IMR-90 (cell line): ENCODE results near the gene SIDT1. TPM values are rescaled to one million over a fixed set of nuclear protein-coding genes. Genes with fewer than 3 reads are reported as not detected.

Experiments
- ATAC-seq: fragments of 200-7000 bp; cut with Tn5 transposase; 2 replicates; pipeline ENCODE4 v1.9.1; 2020; ENCODE audit warnings: low read depth, mild to moderate bottlenecking, moderate library complexity
- BruUV-seq: library from RNA; stranded (reverse); fragments of 400-500 nt; replicated peaks from 2 replicates; lab custom pipeline; 2021; lab: Mats Ljungman, UMichigan
- CTCF ChIA-PET: fragments of 300-600 bp; formaldehyde crosslinking; extraction: SDS; loops from one replicate; lab custom pipeline; 2021; ENCODE audit warnings: antibody characterized with exemption; lab: Yijun Ruan, JAX
- POLR2A ChIA-PET: fragments of 300-600 bp; sonication (Branson Sonifier 250); formaldehyde crosslinking; loops from one replicate; lab custom pipeline; 2022; ENCODE audit warnings: antibody characterized with exemption; ENCODE audit not compliant: unreplicated experiment; lab: Charles Lee
- DNase-seq: peaks from one replicate; pipeline ENCODE4 v3.0.0; 2013
- H2AFZ ChIP-seq: replicated peaks from 2 replicates; pipeline ENCODE3; 2013; ENCODE audit warnings: low read length, mild to moderate bottlenecking; ENCODE audit not compliant: poor library complexity
- H2AK5ac ChIP-seq: 2 replicates; pipeline ENCODE4 v1.6.1; 2013; ENCODE audit warnings: low read depth, low read length, inconsistent platforms
- H2AK9ac ChIP-seq: replicated peaks from 2 replicates; pipeline ENCODE3; 2013; ENCODE audit warnings: mild to moderate bottlenecking, low read depth, low read length, moderate library complexity; ENCODE audit not compliant: poor library complexity
- H2BK120ac ChIP-seq: 2 replicates; pipeline ENCODE4 v1.6.1; 2013; ENCODE audit warnings: low read depth, low read length, inconsistent platforms
- H2BK15ac ChIP-seq: 3 replicates; pipeline ENCODE4 v1.6.1; 2013; ENCODE audit warnings: low read depth, low read length, inconsistent platforms
- H2BK20ac ChIP-seq: 2 replicates; pipeline ENCODE4 v1.6.1; 2013; ENCODE audit warnings: low read depth, mild to moderate bottlenecking, inconsistent platforms, low read length, moderate library complexity
- H2BK5ac ChIP-seq: 2 replicates; pipeline ENCODE4 v1.6.1; 2013; ENCODE audit warnings: mild to moderate bottlenecking, low read depth, low read length, inconsistent platforms; ENCODE audit not compliant: poor library complexity, severe bottlenecking
- H3K14ac ChIP-seq: replicated peaks from 2 replicates; pipeline ENCODE4 v1.6.1; 2013; ENCODE audit warnings: low read depth, low read length, inconsistent platforms
- H3K18ac ChIP-seq: 2 replicates; pipeline ENCODE4 v1.6.1; 2013; ENCODE audit warnings: low read depth, low read length, control low read depth
- H3K23ac ChIP-seq: 2 replicates; pipeline ENCODE4 v1.6.1; 2013; ENCODE audit warnings: low read depth, low read length, inconsistent platforms
- H3K27ac ChIP-seq: 2 replicates; pipeline ENCODE4 v1.5.1; 2013; ENCODE audit warnings: mild to moderate bottlenecking, control low read depth, low read length; ENCODE audit not compliant: insufficient read depth
- H3K27me3 ChIP-seq: 2 replicates; pipeline ENCODE4 v1.6.1; 2013; ENCODE audit warnings: low read length; ENCODE audit not compliant: control insufficient read depth, insufficient read depth
- H3K36me3 ChIP-seq: 2 replicates; pipeline ENCODE4 v1.6.1; 2013; ENCODE audit warnings: low read length, mixed read lengths; ENCODE audit not compliant: control insufficient read depth, insufficient read depth
- H3K4ac ChIP-seq: 2 replicates; pipeline ENCODE4 v1.6.1; 2013; ENCODE audit warnings: low read depth, low read length, inconsistent platforms
- H3K4me1 ChIP-seq: 2 replicates; pipeline ENCODE4 v1.6.1; 2013; ENCODE audit warnings: low read length, mixed read lengths; ENCODE audit not compliant: control insufficient read depth, insufficient read depth
- H3K4me2 ChIP-seq: 2 replicates; pipeline ENCODE4 v1.6.1; 2013; ENCODE audit warnings: low read depth, mild to moderate bottlenecking, control low read depth, low read length, moderate library complexity
- H3K4me3 ChIP-seq: 2 replicates; pipeline ENCODE4 v1.5.1; 2013; ENCODE audit warnings: low read depth, mild to moderate bottlenecking, control low read depth, low read length, moderate library complexity; ENCODE audit not compliant: insufficient read depth
- H3K56ac ChIP-seq: 2 replicates; pipeline ENCODE4 v1.6.1; 2013; ENCODE audit warnings: low read length, inconsistent platforms; ENCODE audit not compliant: insufficient read depth; ENCODE audit errors: extremely low read depth
- H3K79me1 ChIP-seq, 2 experiments: 2 replicates each; pipeline ENCODE4 v1.6.1; 2013; ENCODE audit warnings: low read length in 2 of 2, inconsistent platforms in 1 of 2, low read depth in 1 of 2
- H3K9ac ChIP-seq: 2 replicates; pipeline ENCODE4 v1.6.1; 2013; ENCODE audit warnings: low read depth, low read length, control low read depth
- H3K9me1 ChIP-seq: 2 replicates; pipeline ENCODE4 v1.6.1; 2013; ENCODE audit warnings: low read length, inconsistent platforms; ENCODE audit not compliant: insufficient read depth
- H3K9me3 ChIP-seq: 2 replicates; pipeline ENCODE4 v1.6.1; 2013; ENCODE audit warnings: low read length; ENCODE audit not compliant: control insufficient read depth, insufficient read depth
- H4K20me1 ChIP-seq: 2 replicates; pipeline ENCODE4 v1.6.1; 2013; ENCODE audit warnings: low read length, inconsistent platforms; ENCODE audit not compliant: insufficient read depth
- H4K5ac ChIP-seq: 2 replicates; pipeline ENCODE4 v1.6.1; 2013; ENCODE audit warnings: mild to moderate bottlenecking, low read depth, low read length, control low read depth
- H4K8ac ChIP-seq, 2 experiments: 2 replicates each; pipeline ENCODE4 v1.6.1; 2013; ENCODE audit warnings: low read depth in 2 of 2, low read length in 2 of 2, control low read depth in 1 of 2, inconsistent platforms in 1 of 2
- H4K91ac ChIP-seq: 2 replicates; pipeline ENCODE4 v1.6.1; 2013; ENCODE audit warnings: low read depth, low read length, inconsistent platforms; ENCODE audit not compliant: insufficient read depth
- BHLHE40 ChIP-seq: fragments of 150-350 bp; IDR thresholded peaks from 2 replicates; pipeline ENCODE4 v1.6.1; 2016; ENCODE audit warnings: mild to moderate bottlenecking, low read depth, low read length
- CEBPB ChIP-seq: IDR thresholded peaks from 2 replicates; pipeline ENCODE4 v1.6.1; 2012; ENCODE audit warnings: low read depth, low read length, improper control_type of control experiment
- MAZ ChIP-seq: IDR thresholded peaks from 2 replicates; pipeline ENCODE4 v1.6.1; 2012; ENCODE audit warnings: low read depth, mild to moderate bottlenecking, low read length, improper control_type of control experiment, moderate library complexity, borderline replicate concordance
- RCOR1 ChIP-seq: IDR thresholded peaks from 2 replicates; pipeline ENCODE4 v1.6.1; 2012; ENCODE audit warnings: mild to moderate bottlenecking, low read length, improper control_type of control experiment; ENCODE audit not compliant: insufficient replicate concordance
- SMC3 ChIP-seq: fragments of 150-350 bp; IDR thresholded peaks from 2 replicates; pipeline ENCODE4 v1.6.1; 2016; ENCODE audit warnings: low read depth, mild to moderate bottlenecking, antibody characterized with exemption, low read length, moderate library complexity
- USF2 ChIP-seq: fragments of 150-350 bp; IDR thresholded peaks from 2 replicates; pipeline ENCODE4 v1.6.1; 2017; ENCODE audit warnings: mild to moderate bottlenecking, antibody characterized with exemption, low read length, low read depth
- WGBS, 2 experiments: methylation state at CpG; one replicate each; pipeline versions ENCODE4 v1.1.5 to v1.1.7; 2013; ENCODE audit warnings: missing lambda C conversion rate in 2 of 2; ENCODE audit not compliant: insufficient read length in 1 of 2; ENCODE audit errors: extremely low coverage in 2 of 2; 5-methylcytosine and 5-hydroxymethylcytosine counted together
- dilution Hi-C: fragments of 300-500 bp; cut with HindIII; formaldehyde crosslinking; loops from one replicate; pipeline ENCODE4 v1.14.3; 2018; ENCODE audit warnings: low sequenced_read_pairs; ENCODE audit not compliant: unreplicated experiment
- in situ Hi-C: fragments of 300-500 bp; cut with MboI; formaldehyde crosslinking; loops from 3 replicates; pipeline ENCODE4 v1.14.3; 2019; ENCODE audit warnings: low sequenced_read_pairs, inconsistent platforms, mixed read lengths
- intact Hi-C: fragments of 100-400 bp; cut with micrococcal nuclease; formaldehyde crosslinking; loops from 2 replicates; pipeline ENCODE4 v1.10.0; 2022
- polyA plus RNA-seq, 3 experiments: library from polyadenylated mRNA; depleted of rRNA; stranded (reverse); fragments of >200 nt; gene quantifications; 2 replicates each; pipeline ENCODE4 v1.2.3, GENCODE V29; 2012; ENCODE audit warnings: low replicate concordance in 1 of 3
- total RNA-seq: library from RNA; depleted of rRNA; stranded (reverse); fragments of >200 nt; gene quantifications from 2 replicates; pipeline ENCODE4 v1.2.3, GENCODE V29; 2012

The SIDT1 gene
- total and polyA plus RNA-seq, 2 of the 4 experiments (the other 2 are of a cell fraction), result not detected

- no CpG with 5 or more reads among the region's 4 CpGs for WGBS, 2 experiments
- Histone ChIP-seq H2AK5ac (no peak overlapping the region), H3K14ac (no peak overlapping the region), H2BK120ac (no peak overlapping the region), H3K18ac (no peak overlapping the region), H2BK20ac (no peak overlapping the region), H2BK15ac (no peak overlapping the region), H3K9me1 (no peaks in the 10 kb centered on the region), H3K27me3 (peaks cover 7% of the 10 kb centered on the region; the same call in 1 of the 2 replicates), H4K5ac (no peak overlapping the region), H2AK9ac (no peak overlapping the region), H3K23ac (no peak overlapping the region; the same call in 1 of the 2 replicates), H2AFZ (no peak overlapping the region), H3K36me3 (no peaks in the 10 kb centered on the region), H2BK5ac (no peak overlapping the region), H3K4me3 (no peak overlapping the region), H3K4me2 (no peak overlapping the region), H4K20me1 (no peaks in the 10 kb centered on the region), H3K56ac (no peak overlapping the region), H3K4me1 (no peaks in the 10 kb centered on the region), H4K91ac (no peak overlapping the region), H3K79me1 (no peaks in the 10 kb centered on the region), H4K8ac (no peak overlapping the region), H3K27ac (no peak overlapping the region), H3K9me3 (no peaks in the 10 kb centered on the region), H3K9ac (no peak overlapping the region), H3K4ac (no peak overlapping the region)
- DNase-seq (no peak), ATAC-seq (no peak)
- in situ Hi-C loops, result no loop called here
- dilution Hi-C loops, result no loop called here
- BruUV-seq, result no TSS peak
- intact Hi-C loops, result no loop called here
- ChIA-PET POLR2A (interaction anchor here (0.6 kb wide), 1 partner anchor 981 kb away, joined by 3 read pairs; no protein-coding TSS in a partner anchor), CTCF (interaction anchor here (1.0 kb wide), 1 partner anchor 11 kb away, joined by 4 read pairs; no protein-coding TSS in a partner anchor)
- TF ChIP-seq SMC3 (no peak), USF2 (no peak), MAZ (no peak), BHLHE40 (no peak), RCOR1 (no peak), CEBPB (no peak)
Measured at GRCh38 chr3:113615976-113616375, 83.6 kb downstream of the SIDT1 start.
